RKO (cell line): ENCODE results near the gene NAPA.
"Not testable (repeated sequence)": the region's sequence is repeated elsewhere in the genome, so short reads cannot be mapped to it uniquely, and the experiment has no call there.

ENCODE experiments used
- DNase-seq: peaks from one replicate; pipeline ENCODE4 v3.0.0-alpha.2; 2016; ENCODE audit warnings: low spot score

The NAPA gene

DNA sequence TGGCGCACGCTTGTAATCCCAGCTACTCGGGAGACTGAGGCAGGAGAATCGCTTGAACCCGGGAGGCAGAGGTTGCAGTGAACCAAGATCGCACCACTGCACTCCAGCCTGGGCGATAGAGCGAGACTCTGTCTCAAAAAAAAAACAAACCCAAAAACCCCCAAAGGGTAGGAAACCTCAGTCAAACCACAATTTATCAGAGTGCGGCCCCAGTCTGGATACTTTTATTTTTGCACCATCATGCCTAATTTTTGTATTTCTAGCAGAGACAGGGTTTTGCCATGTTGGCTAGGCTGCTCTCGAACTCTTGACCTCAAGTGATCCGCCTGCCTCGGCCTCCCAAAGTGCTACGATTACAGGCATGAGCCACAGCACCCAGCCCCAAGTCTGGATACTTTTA is 28.6 kb downstream of the NAPA start:
- DNase-seq: not testable (repeated sequence)

GRCh38 chr19:47485210-47485609 is 29.7 kb downstream of the NAPA start:
- DNase-seq: peak; percentile 8

GRCh38 chr19:47483800-47484690 is 30.8 kb downstream of the NAPA start, which contains the start of gene KPTN:
Gene KPTN (minus strand): TSS chr19:47484219. CDS start chr19:47484160, 59 bp downstream.
- DNase-seq: peak; percentile 89

DNA sequence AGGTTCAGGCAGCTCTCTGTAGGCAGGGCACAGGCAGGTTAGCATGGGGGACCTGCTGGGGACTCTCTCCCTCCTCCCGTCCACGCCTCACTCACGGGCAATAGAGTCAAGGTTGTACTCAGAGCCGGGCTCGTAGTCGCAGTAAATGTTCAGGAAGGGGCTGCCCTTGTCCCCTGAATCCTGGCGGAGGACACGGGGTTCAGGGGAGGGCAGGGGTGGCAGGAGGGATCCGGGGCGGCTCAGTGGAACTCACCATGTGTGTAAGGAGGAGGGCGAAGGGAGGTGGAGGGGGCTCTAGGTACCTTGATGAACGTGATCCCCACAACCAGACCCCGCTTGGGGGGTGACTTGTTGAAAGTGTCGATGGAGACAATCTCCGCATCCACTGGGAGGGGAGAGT is 31.7 kb downstream of the NAPA start:
- no peak for DNase-seq

DNA sequence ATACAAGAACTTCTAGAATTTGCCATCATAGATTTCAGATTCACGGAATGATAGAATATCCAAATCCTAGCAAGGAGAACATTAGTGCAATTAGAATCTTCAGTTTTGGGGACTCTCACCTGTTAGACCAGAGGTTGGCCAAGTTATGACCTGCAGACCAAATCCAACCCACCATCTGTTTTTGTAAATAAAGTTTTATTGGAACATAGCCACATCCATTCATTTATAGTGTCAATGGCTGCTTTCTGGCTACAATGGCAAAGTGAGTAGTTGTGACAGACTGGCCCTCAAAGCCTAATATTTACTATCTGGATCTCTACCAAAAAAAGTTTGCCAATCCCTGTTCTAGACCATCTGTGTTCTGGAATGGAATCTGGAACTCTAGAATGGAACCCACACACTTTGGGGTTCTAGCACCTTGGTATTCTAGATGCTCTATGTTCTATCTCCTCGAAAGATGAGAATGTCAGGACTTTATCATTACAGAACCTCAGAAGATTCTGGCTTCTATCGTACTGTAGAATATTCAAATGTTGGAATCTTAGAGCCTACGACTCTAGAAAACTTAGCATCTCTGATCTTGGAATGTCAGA is 33.3 kb downstream of the NAPA start:
- no peak for DNase-seq

GRCh38 chr19:47480658-47481057 is 34.2 kb downstream of the NAPA start:
- DNase-seq: no peak

- DNase-seq: no peak
Measured at GRCh38 chr19:47479701-47480503, 35.0 kb downstream of the NAPA start.

- DNase-seq: no peak
Measured at GRCh38 chr19:47476438-47476972, 38.4 kb downstream of the NAPA start.

DNA sequence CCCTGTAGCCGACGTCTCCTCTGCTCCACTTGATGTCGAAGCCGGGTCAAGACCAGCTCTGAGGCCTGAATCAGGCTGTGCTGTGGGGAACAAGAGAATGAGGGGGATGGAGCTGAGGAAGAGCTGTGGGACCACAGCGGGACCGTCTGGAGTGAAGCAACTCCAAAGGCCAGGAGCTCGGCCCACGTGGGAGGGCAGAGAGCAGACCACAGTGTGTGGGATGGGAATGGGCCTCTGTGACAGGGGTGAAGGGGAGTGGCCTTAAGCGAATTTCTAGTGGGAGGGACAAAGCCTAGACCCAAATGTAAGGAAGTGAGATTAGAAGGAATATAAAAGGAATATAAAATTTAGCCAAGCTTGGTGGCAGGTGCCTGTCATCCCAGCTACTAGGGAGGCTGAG is 39.4 kb downstream of the NAPA start:
- DNase-seq: no peak

GRCh38 chr19:47473336-47473735 is 41.5 kb downstream of the NAPA start:
- DNase-seq: no peak

- no peak for DNase-seq
Measured at GRCh38 chr19:47471733-47472457, 43.0 kb downstream of the NAPA start, which contains the start of gene SLC8A2. Gene SLC8A2 (minus strand): TSS chr19:47471893. CDS start chr19:47466403, 5,490 bp downstream.

DNA sequence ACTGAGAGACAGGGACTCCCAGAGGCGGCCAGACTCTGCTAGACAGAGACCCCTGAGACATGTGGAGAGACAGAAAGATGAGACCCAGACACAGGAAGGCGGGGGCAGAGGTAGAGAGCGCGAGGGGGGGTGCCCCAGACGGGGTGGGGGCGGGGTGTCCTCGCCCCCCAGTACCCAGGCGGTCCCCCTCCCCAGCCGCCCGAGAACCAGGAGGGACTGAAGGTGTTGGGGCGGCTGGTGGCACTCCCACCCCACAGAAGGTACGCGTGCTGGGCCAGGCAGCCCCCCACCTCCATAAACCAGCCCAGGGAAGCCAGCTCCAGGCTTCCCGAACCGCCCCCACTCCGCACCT is 43.5 kb downstream of the NAPA start:
- no peak for DNase-seq

DNA sequence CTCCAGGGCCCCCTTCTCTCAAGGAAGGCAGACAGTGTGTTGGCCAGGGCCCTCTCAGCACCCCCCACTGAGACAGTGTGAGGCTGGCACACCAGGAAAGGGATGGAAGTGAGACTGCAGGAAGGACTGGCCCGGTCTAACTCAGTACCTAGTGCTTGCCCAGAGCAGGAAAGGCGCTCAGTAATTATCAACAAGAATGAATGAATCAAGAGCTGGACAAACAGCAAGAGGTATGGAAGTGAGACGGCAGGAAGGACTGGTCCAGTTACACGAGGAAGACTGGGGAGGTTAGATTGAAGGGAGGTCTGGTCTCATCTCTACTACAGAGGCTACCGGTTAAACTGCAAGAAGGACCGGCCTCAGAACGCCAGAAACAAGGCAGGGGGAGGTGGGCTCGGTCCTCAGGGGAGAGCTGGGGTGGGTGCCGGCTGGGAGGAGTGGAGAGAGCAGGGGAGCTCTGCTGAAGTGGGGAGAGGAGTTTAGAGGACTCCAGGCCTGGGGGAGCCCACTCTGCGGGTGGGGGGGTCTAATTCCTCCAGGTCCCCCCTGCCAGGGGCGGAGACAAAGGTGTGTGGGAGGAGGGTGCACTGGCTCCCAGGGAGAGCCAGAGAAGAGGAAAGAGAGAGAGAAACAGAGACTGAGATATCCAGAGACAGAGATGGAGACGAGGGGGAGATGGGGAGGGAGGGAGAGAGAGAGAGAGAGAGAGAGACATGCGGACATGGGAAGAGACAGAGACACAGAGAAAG is 44.2 kb downstream of the NAPA start:
- no peak for DNase-seq

GRCh38 chr19:47469719-47470118 is 45.1 kb downstream of the NAPA start:
- DNase-seq: no peak

DNA sequence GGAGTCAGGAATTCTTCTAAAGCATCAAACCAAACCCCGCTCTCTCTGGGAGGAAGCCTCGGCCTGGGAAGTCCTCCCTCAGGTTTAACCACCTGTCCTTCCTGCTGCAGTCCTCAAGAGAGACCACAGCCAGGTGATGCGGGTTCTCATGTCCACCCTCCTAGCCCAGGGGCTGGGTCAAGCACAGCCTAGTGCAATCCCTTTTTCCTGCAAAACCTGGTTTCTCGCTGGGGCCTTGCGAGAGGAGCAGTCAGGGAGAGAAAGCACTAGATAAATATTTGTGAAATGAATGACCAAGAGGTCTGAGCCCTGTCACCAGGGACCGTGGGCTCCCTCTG is 45.5 kb downstream of the NAPA start:
- no peak for DNase-seq

- DNase-seq: no peak
Measured at GRCh38 chr19:47467914-47468313, 46.9 kb downstream of the NAPA start.

- no peak for DNase-seq
Measured at GRCh38 chr19:47465957-47466356, 48.9 kb downstream of the NAPA start.

- DNase-seq: no peak
Measured at GRCh38 chr19:47464675-47465419, 50.0 kb downstream of the NAPA start.

GRCh38 chr19:47461876-47462275 is 53.0 kb downstream of the NAPA start:
- DNase-seq: no peak

DNA sequence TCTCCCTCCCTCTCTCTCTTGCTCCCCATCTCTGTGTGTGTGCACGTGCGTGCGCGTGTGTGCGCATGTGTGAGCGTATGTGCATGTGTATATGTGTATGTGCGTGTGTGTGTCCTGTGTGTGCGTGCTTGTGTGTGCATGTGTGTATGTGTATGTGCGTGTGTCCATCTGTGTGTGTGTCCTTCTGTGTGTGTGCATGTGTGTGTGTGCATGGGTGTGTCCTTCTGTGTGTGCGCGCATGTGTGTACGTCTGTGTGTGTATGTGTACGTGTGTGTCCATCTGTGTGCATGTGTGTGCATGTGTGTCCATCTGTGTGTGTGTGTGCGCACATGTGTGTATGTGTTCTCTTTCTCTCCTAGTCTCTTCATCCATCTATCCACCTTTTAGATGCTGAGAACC is 55.4 kb downstream of the NAPA start:
- DNase-seq: no peak
